Gastroesophageal sphincter (tissue), 4 donors: ENCODE measurements around the gene SP7. TPM values are rescaled to one million over a fixed set of nuclear protein-coding genes. Genes with fewer than 3 reads are reported as not detected.

ENCODE experiments used
- ATAC-seq: fragments of 150-250 bp; one replicate; pipeline ENCODE4 v1.9.1; 2016; ENCODE audit warnings: mild to moderate bottlenecking, moderate library complexity
- H3K27ac ChIP-seq, 4 donors: fragments of 200-600 bp; sonication (generic) in 3 of 4; 1 replicate in 3 of 4; 2 replicates in 1 of 4; pipeline ENCODE4 v1.5.1; 2016 to 2019
- H3K27me3 ChIP-seq: fragments of 200-600 bp; sonication (generic); one replicate; pipeline ENCODE4 v1.5.1; 2019
- H3K36me3 ChIP-seq, 2 donors: fragments of 200-600 bp; sonication (generic); one replicate each; pipeline ENCODE4 v1.5.1; 2019; ENCODE audit warnings: control low read depth in 1 of 2
- H3K4me1 ChIP-seq, 3 donors: fragments of 200-600 bp; sonication (generic); 1 replicate in 2 of 3; 2 replicates in 1 of 3; pipeline ENCODE4 v1.5.1; 2016 to 2019; ENCODE audit warnings: control low read depth in 2 of 3
- H3K4me3 ChIP-seq, 2 donors: fragments of 200-600 bp; sonication (generic); one replicate each; pipeline ENCODE4 v1.5.1; 2019; ENCODE audit warnings: mild to moderate bottlenecking in 1 of 2, moderate library complexity in 1 of 2
- H3K9me3 ChIP-seq, 3 donors: fragments of 200-600 bp; sonication (generic); one replicate each; pipeline ENCODE4 v1.5.1; 2017 to 2019; ENCODE audit warnings: control low read depth in 2 of 3
- CTCF ChIP-seq, 4 experiments: fragments of 200-600 bp in 2 of 4; fragments of 450-650 bp in 2 of 4; sonication (generic) in 1 of 4; IDR thresholded peaks; one replicate each; pipeline ENCODE4 v1.5.1; 2017 to 2019; ENCODE audit warnings: antibody characterized with exemption in 4 of 4, mild to moderate bottlenecking in 2 of 4, moderate library complexity in 2 of 4
- EP300 ChIP-seq: sonication (generic); formaldehyde crosslinking; IDR thresholded peaks from one replicate; pipeline ENCODE4 v1.6.1; 2017; ENCODE audit warnings: antibody characterized with exemption, mild to moderate bottlenecking
- POLR2A ChIP-seq, 2 donors: fragments of 450-650 bp; IDR thresholded peaks; one replicate each; pipeline ENCODE4 v1.6.1; 2017; ENCODE audit warnings: antibody characterized with exemption in 2 of 2, mild to moderate bottlenecking in 2 of 2, moderate library complexity in 1 of 2
- POLR2AphosphoS5 ChIP-seq: sonication (generic); formaldehyde crosslinking; IDR thresholded peaks from one replicate; pipeline ENCODE4 v1.6.1; 2017; ENCODE audit warnings: antibody characterized with exemption
- WGBS, 2 donors: methylation state at CpG; one replicate each; pipeline ENCODE4 v1.1.5; 2018; ENCODE audit warnings: low coverage in 1 of 2; 5-methylcytosine and 5-hydroxymethylcytosine counted together
- total RNA-seq, 4 donors: library from RNA; depleted of rRNA; stranded (reverse); fragments of >200 nt; gene quantifications; one replicate each; pipeline ENCODE4 v1.1.0, GENCODE V29; 2016

SP7 gene
- total RNA-seq, 4 donors from 2014 or later = not detected

- H3K9me3 ChIP-seq = no peaks in the 10 kb centered on the region
- no peak overlapping the region for H3K4me3 ChIP-seq
- ATAC-seq = peak; percentile 19
- no peak for TF ChIP-seq POLR2A (IDR thresholded peaks at IDR 0.05)
- TF ChIP-seq POLR2AphosphoS5 = no peak
- TF ChIP-seq EP300 = no peak
- no peak for TF ChIP-seq CTCF (IDR thresholded peaks at IDR 0.05)
- WGBS, 2 donors = no CpG with 5 or more reads among the region's 6 CpGs
- H3K4me1 ChIP-seq = peaks cover 0 to under 1% (median 0%) of the 10 kb centered on the region in 3 donors
- peaks cover 52% of the 10 kb centered on the region for H3K27me3 ChIP-seq
- no peak overlapping the region for H3K27ac ChIP-seq
- H3K36me3 ChIP-seq = no peaks in the 10 kb centered on the region
Observed at GRCh38 chr12:53338916-53339315, 2.8 kb upstream of the SP7 start.

GRCh38 chr12:53338017-53338416 is 1.9 kb upstream of the SP7 start:
- WGBS, 2 donors = 0 to 31% methylated on average over 1 to 10 of the region's 11 CpGs
- Histone ChIP-seq H3K27ac (no peak overlapping the region), H3K27me3 (peaks cover 61% of the 10 kb centered on the region), H3K9me3 (no peaks in the 10 kb centered on the region), H3K4me1 (no peaks in the 10 kb centered on the region), H3K4me3 (no peak overlapping the region), H3K36me3 (no peaks in the 10 kb centered on the region)
- ATAC-seq = no peak
- TF ChIP-seq EP300 (no peak), CTCF (IDR thresholded peaks at IDR 0.05) (no peak), POLR2AphosphoS5 (no peak), POLR2A (IDR thresholded peaks at IDR 0.05) (no peak)

- no peak for ATAC-seq
- H3K9me3 ChIP-seq = no peaks in the 10 kb centered on the region
- 83 to 87% methylated on average over 5 of the region's 8 CpGs for WGBS, 2 donors
- H3K36me3 ChIP-seq = no peaks in the 10 kb centered on the region
- H3K27ac ChIP-seq = no peak overlapping the region
- no peaks in the 10 kb centered on the region for H3K4me1 ChIP-seq
- peaks cover 85% of the 10 kb centered on the region for H3K27me3 ChIP-seq
- no peak for TF ChIP-seq CTCF (IDR thresholded peaks at IDR 0.05)
- no peak for TF ChIP-seq EP300
- TF ChIP-seq POLR2A (IDR thresholded peaks at IDR 0.05) = no peak
- TF ChIP-seq POLR2AphosphoS5 = no peak
- no peak overlapping the region for H3K4me3 ChIP-seq
Observed at GRCh38 chr12:53334822-53335221, 1.3 kb downstream of the SP7 start.

GRCh38 chr12:53333845-53334244 is 2.3 kb downstream of the SP7 start:
- no peaks in the 10 kb centered on the region for H3K4me1 ChIP-seq
- H3K4me3 ChIP-seq = no peak overlapping the region
- peaks cover 87% of the 10 kb centered on the region for H3K27me3 ChIP-seq
- WGBS, 2 donors = 50 to 84% methylated on average over 2 to 6 of the region's 7 CpGs
- no peaks in the 10 kb centered on the region for H3K9me3 ChIP-seq
- no peak overlapping the region for H3K27ac ChIP-seq
- no peak for ATAC-seq
- TF ChIP-seq POLR2AphosphoS5 = no peak
- no peak for TF ChIP-seq POLR2A (IDR thresholded peaks at IDR 0.05)
- no peak for TF ChIP-seq EP300
- no peak for TF ChIP-seq CTCF (IDR thresholded peaks at IDR 0.05)
- no peaks in the 10 kb centered on the region for H3K36me3 ChIP-seq

GRCh38 chr12:53333289-53333688 is 2.9 kb downstream of the SP7 start:
- Histone ChIP-seq H3K9me3 (no peaks in the 10 kb centered on the region), H3K36me3 (no peaks in the 10 kb centered on the region), H3K27me3 (peaks cover 87% of the 10 kb centered on the region), H3K4me1 (no peaks in the 10 kb centered on the region), H3K4me3 (no peak overlapping the region), H3K27ac (no peak overlapping the region)
- TF ChIP-seq POLR2AphosphoS5 (no peak), CTCF (IDR thresholded peaks at IDR 0.05) (no peak), POLR2A (IDR thresholded peaks at IDR 0.05) (no peak), EP300 (no peak)
- WGBS, 2 donors = 71 to 100% methylated on average over 1 to 4 of the region's 4 CpGs
- ATAC-seq = no peak
